NCI-H1092 treated with DMSO at 0.1 percent for 48 hours (cell line): ENCODE measurements around the gene IMP4.

Source experiments
- DNase-seq: peaks from one replicate; lab custom pipeline; 2025; lab: John Stamatoyannopoulos, UW

IMP4 gene

DNA sequence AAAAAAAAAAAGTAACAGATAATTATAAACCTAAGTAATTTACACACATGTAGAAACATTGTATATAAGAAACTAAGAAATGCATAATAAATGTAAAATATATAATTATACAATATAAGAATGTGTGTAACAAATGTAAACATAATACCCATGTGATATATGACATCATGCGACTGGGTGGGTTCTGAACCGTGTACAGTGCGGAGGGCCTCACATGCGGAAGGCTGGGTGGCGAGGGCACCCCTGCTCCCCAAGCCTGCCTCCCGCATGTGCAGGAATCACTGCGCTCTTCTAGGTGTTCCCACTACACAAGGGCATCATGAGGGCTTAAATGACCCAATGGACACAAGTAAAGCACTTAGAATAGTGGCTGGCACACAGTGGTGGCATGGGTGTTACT lies 15.2 kb downstream of the IMP4 start:
- no peak for DNase-seq

DNA sequence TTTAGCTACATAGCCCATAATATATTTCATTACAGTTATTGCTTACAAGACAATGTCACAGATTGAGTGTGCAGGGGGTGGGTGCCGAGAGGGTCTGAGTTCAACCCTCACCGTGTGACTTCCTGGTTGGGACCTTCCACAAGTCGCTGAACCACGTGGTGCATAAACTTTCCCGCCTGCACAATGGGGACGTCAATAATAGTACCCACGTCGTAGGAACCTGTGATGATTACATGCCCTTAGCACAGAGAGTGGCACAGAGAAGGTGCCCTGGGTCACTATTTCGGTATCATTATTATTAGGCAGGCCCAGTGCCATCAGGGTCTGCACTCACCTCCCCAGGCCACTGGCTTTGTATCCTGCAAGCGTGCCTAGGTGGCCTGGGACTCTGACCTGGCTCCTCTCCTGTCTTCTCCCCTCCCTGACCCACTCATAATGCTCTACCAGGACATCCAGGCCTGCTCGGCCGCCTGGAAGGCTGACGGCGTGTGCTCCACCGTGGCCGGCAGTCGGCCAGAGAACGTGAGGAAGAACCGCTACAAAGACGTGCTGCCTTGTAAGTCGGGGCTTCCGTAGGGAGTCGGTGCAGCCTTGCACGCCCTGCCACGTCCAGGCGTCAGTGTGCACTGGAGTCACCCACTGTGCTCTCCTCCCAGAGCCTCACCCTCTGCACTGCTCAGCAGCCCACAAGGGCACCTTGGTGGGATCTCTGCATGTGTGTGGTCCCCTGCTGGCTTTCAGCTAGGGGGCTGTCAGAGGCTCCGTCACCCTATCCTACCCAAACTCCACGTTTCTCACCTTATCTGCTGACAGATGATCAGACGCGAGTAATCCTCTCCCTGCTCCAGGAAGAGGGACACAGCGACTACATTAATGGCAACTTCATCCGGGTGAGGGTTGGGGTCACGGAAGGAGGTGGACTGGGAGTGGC lies 16.0 kb downstream of the IMP4 start:
- no peak for DNase-seq

DNA sequence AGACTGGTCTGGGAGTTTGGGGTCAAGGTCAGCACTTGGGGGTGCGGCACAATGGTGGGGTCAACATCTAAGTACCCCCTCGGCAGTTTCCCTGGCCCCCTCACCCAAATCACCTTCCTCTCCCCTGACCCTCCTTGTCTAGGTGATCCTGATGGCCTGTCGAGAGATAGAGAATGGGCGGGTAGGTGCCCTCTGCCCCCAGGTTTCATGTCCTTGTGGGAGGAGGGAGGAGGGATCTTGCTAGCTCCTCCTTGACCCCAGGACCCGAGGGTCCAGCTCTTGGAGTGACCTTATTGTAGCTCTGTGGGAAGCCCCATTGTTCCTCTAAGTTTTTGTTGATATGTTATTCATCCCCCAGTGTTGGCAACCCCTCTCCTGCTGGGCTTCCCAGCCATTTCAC lies 16.8 kb downstream of the IMP4 start:
- DNase-seq = no peak

DNA sequence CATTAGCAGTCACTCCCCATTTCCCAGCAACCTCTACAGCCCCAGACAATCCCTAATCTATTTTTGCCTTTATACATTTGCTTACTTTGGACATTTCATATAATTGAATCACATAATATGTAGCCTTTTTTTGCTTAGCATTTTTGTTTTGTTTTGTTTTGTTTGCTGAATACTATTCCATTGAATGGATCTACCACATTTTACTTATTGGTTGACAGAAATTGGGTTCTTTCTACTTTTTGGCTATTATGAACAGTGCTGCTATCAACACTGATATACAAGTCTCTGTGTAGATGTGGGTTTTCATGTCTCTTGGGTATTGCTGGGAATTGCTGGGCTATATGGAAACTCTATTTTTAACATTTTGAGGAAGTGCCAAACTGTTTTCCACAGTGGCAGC lies 20.8 kb downstream of the IMP4 start:
- DNase-seq = no peak

DNA sequence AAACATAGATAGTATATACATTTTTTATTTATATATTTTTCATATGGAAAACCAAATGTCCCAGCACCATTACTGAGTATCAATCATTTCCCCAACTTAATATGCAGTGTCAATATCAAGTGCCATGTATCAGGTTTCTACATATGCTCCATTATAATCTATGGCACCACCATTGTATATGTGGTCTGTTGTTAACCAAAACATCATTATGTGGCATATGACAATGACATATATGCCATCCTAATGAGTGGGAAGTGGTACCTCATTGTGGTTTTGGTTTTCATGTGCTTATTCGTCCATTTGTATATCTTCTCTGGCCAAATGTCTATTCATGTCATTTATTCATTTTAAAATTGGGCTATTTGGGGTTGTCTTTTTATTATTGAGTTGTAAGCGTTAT lies 22.4 kb downstream of the IMP4 start:
- DNase-seq = no peak

DNA sequence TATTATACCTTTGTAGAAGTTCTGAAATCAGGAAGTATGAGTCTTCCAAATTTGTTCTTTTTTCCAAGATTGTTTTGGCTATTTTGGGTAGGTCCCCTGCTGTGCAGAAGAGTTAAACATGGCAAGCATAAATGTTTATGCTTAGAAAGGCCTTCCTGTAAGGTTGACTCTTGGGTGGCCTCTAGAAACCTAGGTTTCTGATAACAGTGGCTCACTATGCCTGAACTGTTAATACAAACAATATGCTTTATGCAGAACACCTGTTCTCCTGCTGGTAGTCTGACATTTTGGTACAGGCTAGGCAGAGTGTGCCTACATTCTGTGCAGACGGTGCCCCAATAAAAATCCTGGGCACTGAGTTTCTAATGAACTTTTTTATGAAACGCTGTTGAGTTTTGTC lies 23.3 kb downstream of the IMP4 start:
- no peak for DNase-seq

DNA sequence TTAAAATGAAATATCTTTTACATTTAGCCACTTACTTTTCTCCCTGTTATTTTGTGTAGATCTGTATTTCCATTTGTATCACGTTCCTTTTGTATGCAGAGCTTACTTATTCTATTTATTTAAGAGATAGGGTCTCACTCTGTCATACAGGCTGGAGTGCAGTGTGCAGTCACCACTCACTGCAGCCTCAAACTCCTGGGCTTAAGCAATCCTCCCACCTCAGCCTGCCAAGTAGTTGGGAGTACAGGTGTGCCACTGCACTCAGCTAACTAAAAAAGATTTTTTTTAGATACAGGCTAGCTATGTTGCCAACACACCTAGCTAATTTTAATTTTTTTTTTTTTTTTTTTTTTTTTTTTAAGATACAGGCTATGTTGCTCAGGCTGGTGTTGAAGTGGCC lies 24.0 kb downstream of the IMP4 start:
- no peak for DNase-seq

DNA sequence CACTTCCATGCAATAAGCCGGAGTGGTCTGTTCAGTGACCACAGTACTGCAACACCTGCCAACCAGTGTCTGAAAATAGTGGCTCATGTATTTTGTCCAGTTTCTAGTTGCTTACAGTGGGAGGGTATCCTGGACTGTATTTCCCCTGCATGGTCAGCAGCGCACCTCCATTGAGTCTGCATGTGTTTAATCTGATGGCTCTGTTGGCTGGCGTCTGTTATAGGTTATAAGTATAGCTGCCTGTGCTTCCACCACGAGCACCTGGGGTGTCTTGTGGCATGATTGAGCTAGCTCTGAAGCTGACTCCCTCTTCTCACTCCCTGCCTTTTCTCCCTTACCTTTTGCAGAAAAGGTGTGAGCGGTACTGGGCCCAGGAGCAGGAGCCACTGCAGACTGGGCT lies 26.1 kb downstream of the IMP4 start:
- no peak for DNase-seq

DNA sequence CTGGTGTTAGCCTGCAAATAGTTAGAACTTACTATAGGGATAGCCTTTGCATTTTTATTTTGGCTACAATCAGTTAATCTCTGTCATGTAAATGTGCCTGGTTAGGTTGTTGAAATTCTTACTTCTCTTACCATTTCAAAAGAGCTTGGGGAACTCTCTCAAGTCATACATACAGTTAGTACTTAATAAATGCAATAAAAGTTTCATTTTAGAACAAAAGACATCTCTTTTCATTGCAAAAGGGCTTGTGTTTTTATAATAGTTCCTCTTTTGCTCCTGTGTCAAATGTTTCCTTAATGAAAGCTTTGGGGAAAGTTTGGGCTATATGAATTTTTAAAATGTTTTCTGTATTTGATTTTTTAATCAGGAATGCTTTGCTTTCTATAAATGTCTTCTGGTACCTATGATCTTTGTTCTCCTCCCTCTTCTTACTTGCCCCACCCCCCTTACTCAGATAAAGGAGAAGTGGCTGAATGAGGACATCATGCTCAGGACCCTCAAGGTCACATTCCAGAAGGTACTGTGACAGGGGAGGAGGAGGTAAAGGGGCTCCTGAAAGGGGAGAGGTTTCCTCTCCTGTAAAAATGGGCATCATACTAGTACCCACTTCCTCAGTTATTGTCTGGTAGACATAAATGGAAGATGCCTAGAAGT lies 26.7 kb downstream of the IMP4 start:
- no peak for DNase-seq

DNA sequence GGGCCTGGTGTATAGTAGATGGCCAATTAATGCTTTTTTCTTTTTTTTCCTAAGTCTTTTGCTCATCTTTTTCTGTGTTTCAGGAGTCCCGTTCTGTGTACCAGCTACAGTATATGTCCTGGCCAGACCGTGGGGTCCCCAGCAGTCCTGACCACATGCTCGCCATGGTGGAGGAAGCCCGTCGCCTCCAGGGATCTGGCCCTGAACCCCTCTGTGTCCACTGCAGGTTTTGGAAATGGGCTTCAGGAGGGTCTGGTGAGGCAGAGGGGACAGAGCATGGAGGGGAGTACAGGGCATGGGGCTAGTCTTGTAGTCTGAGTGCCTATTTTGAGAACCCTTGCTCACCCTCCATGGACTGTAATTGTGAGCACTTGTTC lies 27.3 kb downstream of the IMP4 start:
- DNase-seq = no peak

DNA sequence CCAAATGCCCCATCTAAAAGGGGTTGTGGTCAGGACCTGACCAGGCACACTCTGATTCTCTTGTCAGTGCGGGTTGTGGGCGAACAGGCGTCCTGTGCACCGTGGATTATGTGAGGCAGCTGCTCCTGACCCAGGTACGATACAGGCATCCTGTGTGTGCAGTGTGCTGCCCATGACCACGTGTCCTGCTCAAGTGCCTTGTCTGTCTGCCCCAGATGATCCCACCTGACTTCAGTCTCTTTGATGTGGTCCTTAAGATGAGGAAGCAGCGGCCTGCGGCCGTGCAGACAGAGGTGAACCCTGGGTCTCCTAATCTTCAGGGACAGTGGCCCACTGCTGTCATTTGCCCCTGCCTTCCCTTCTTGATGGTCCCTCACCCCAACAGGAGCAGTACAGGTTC lies 27.8 kb downstream of the IMP4 start:
- DNase-seq = no peak

DNA sequence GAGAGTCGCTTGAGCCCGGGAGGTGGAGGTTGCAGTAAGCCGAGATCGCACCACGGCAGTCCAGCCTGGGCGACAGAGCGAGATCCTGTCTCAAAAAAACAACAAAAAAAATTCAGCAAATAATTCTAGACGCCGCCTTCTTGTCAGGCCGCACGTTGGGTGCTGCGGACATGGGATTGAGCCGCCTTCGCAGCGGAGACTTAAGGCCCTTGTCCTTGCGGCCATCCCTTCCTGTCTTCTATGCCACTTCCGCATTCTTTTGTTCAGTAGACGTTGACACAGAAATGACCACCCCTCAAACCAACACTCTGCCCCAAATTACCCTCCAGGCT lies 29.0 kb downstream of the IMP4 start:
- DNase-seq = no peak

DNA sequence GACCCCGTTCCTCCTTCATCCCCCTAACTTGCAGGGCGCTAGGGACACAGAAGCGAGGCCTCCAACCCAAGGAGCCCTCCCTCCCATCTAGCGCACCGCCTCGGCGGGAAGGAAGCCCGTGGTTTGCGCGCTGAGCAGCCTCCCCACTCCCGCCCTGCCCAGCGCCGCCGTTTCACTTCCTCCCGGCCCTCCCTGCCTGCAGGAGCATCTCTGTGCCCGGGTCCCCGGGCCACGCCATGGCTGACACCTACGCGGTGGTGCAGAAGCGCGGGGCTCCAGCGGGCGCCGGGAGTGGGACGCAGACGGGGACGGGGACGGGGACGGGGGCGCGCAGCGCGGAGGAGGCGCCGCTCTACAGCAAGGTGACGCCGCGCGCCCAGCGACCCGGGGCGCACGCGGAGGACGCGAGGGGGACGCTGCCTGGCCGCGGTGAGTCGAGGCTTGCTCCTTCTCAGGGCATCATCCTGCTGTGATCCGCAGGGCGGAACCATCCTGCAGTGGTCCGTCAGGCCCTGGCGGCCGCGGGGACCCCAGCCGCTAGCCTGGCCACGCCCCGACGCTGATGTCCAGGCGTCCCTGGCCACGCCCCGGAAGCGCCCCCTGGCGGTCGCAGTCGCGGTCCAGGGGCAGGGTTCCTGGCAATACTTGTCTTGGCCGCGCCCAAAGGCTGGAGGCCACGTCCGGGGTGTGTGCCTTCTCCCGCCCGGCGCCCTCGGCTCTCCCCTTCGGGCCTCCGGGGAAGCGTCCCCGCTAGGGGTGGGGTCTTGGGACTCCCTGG lies 29.5 kb downstream of the IMP4 start:
- DNase-seq = peak; percentile 60

DNA sequence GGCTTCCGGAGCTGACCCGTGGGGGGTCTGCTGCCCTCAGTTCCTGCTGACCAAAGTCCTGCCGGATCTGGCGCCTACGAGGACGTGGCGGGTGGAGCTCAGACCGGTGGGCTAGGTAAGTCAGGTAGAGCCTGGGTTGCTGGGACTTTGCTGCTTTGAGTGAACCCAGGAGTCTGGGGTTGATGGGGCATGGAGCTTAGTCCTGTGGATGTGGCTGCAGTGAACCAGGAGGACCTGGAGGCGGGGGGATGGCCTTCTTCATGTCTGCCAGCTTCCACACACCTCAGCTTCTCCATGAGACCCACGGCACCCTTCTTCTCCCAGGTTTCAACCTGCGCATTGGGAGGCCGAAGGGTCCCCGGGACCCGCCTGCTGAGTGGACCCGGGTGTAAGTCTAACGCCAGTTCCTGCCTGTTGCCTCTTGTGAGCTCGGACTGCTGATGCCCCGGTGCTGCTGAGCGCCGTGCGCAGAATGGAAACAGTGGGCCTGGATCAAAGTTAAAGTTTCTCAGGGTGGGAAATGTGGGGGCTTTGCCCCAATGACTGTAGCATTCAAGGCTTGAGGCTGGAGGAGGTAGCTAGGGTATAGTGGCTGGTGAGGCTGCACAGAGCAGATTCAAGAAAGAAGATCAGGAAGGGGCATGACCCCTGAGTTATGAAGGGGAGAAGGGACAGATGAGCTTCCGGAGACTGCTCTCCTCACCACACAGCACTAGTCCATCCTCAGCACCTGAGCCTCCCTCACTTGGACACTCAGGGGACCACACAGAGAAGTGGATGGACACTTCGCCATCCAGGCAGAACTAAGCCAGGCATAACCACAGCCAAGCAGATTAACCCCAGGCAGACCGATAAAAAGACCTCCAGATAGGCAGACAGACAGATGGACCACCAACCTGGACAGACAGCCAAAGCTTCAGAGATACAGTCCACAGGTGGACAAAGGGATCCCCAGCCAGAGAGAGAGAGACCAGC lies 30.4 kb downstream of the IMP4 start:
- DNase-seq = no peak

DNA sequence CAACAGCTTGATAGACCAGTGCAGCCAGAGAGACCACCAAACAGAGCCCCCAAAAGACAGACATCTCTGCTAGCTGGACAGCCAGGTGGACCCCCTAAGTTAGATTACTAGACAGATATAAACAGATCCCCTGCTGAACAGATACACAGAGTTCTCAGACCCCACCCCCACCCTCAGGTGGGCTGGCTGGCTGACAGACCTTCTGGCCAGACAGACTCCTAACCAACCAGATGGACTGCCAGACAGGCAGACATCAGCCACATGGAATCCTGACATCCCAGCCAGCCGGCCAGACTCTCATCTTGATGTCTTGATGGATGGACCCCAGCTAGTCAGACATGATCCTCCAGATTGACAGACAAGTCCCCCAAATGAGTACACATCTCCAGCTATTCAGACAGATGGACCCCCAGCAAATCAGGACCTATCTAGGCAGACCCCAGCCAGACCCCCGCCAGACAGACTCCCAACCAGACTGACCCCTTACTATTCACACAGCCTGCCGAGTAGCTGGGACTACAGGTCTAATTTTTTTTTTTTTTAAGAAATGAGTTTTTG lies 31.2 kb downstream of the IMP4 start:
- DNase-seq = no peak

DNA sequence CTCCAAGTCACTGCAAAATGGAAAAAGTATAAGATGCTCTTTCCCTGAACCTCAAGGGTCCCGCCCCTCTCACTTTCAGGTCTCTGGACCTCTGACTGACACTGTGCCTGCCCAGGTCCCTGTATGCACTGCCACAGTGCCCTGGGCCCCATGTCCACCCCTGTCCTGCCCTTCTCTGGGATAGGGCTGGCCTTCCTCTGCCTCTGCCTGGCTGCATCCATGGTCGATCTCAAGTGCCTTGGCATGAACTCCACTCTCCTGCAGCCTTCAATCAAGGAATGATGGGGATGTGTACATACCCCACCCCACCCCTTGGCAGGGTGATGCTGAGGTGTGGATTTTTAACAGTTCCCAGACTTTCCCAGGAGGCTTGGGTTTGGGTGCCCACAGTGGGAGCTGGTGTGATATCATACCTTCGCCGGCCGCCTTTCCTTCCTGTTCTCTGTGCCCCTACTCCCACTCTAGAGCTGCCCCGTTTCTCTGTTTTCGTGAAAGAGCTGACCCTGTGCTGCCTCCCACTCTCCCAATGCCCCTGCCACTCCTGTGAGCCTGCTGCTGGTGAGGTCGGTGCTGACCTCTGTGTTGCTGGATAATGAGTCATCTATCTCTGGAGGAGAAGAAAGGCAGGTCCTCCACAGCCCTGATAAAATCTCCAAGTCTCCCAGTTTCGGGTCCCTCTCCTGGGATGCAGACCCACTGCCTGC lies 32.0 kb downstream of the IMP4 start:
- DNase-seq = no peak

DNA sequence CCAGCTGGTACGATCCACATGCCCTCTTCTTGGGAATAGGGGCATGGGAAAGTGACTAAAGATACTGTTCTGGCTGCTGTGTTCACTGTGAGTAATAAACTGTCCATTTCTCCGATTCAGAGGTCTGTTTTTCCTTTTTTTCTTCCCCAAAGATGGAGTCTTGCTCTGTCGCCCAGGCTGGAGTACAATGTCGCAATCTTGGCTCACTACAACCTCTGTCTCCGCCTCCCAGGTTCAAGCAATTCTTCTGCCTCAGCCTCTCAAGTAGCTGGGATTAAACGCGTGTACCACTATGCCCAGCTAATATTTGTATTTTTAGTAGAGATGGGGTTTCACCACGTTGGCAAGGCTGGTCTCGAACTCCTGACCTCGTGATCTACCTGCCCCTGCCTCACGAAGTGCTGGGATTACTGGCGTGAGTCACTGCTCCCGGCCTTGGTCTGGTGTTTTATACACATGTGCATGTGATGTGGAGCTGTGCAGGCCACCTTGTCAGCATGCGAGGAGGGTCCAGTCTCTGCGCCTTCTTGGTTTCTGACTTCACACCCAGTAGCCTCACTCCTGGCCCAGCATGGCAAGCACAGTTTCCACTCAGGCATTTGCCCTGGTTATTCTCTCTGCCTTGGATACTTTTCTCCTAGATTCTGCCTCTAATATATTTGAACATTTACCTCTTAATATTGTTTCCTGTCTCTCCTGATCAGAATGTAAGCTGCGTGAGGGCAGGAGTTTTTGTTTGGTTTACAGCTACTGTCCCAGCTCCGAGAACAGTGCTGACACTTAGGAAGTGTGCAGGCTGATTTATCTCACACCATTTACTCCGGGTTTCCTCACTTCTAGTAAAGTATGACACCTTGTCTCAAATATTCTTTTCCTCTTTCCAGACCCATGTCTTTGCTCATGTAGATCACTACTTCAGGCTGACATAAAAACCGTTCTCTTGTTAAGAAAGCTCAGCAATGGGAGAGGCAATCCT lies 32.9 kb downstream of the IMP4 start:
- DNase-seq = no peak

DNA sequence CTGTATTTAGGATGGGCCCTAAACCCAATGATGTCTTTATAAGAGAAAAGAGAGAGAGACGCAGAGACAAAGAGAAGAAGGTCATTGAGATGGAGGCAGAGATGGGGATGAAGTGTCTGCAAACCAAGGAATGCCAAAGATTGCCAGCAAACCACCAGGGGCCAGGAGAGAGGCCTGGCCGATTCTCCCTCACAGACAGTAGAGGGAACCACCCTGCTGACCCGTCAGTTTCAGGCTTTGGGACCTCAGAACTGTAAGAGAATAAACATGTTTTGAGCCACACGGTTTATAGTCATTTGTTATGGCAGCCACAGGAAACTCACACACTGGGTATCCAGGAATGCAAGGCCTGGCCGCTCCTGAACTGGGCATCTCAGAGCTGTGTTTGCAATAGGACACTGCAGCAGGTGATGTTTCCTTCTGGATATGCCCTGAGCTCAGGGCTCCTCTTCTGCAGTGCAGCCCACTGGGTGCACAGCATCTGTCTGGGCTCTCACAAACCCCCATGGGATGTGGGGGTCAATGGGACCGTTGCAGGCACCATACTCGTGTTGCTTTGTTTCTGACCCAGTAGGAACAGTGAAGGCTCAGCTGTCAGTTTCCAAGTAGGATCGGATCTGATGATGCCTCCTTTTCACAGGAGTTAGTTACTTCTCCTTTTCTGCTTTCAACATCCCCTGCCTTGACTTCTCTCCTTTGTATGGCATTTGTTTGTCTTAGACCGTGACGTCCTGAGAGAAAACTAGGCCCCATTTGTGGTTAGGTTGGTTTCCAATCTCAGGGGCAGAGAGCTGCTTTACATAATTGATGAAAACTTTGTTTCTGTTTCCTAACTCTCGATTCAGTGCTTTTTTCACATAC lies 34.0 kb downstream of the IMP4 start:
- DNase-seq = no peak

DNA sequence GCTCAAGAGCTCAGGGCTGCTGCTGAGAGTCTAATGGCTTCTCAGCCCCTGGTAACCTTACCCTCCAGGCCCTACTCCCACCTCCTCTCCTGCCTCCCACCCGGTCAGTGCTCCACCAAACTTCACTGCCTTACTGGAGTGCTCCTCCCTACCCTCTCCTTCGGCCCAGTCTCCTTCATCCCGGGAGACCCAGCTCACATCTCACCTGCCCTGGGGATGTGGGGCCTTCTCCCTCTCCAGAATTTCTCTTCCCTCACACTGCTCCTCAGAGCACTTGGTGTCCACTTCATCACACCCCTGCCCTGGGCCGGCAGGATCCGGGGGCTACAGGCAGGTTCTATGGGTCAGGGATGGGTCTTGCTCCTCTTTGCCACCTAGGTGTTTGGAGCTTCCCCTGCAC lies 34.8 kb downstream of the IMP4 start:
- no peak for DNase-seq
